Measurements from ENCODE around the gene CALML5.

The CALML5 gene

DNA sequence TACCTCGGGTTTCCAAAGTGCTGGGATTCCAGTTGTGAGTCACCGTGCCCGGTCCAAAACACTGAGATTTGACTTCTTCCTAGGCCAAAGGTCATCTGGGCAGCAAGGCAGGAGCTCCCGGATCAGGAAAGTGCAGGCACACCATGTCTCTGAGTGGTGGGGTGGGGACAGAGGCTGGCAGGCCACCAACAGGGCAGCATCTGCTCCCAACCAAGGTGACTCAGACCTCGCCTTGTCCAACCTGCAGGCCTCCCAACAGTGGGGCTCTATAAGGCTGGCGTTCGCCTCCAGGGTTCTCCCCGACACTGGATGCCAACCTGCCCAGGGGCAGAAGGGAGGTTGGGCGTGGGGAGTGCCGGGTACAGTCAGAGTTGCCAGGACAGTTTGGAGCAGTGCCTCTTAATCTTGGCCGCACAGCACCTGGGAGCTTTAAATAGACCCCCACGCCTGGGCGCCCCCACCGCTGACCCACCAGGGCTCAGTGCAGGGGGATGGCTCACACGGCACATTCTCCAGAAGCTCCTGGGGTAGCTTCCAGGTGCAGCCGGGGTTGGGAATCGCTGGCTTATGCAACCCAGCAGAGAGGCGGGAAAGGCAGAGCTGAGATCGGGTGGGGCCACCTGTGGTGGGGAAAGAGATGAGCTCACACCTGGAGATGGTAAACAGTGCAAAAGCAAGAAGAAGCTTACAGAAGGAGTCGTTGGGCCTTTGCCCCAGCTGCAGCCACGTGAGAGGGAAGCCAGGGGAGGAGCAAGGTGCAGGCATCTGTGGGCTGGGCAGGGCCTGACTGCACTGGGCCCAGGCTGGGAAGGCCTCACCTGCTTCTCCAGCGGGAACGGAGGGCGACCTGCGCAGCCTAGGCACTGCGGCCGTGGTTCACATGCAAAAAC lies 10.9 kb downstream of the CALML5 start:
- H3K4me3 ChIP-seq (ENCODE audit: insufficient read depth, low read length, poor library complexity, severe bottlenecking) = no peak overlapping the region
- H4K20me1 ChIP-seq (ENCODE audit: low read depth, low read length) = no peaks in the 10 kb centered on the region
- H3K27ac ChIP-seq (ENCODE audit: low read depth, low read length) = no peak overlapping the region
- no peak overlapping the region for H3K4me2 ChIP-seq (ENCODE audit: low read depth, low read length, poor library complexity, severe bottlenecking)
- no peak overlapping the region for H3K9ac ChIP-seq (ENCODE audit: low read length)
- H3K9me3 ChIP-seq (ENCODE audit: insufficient read depth, low read length) = no peaks in the 10 kb centered on the region
- no peaks in the 10 kb centered on the region for H3K27me3 ChIP-seq (ENCODE audit: low read length)
- TF ChIP-seq EZH2phosphoT487 (conservative IDR thresholded peaks at IDR 0.05; ENCODE audit: low read length) = no peak
- TF ChIP-seq, protein P1, sequence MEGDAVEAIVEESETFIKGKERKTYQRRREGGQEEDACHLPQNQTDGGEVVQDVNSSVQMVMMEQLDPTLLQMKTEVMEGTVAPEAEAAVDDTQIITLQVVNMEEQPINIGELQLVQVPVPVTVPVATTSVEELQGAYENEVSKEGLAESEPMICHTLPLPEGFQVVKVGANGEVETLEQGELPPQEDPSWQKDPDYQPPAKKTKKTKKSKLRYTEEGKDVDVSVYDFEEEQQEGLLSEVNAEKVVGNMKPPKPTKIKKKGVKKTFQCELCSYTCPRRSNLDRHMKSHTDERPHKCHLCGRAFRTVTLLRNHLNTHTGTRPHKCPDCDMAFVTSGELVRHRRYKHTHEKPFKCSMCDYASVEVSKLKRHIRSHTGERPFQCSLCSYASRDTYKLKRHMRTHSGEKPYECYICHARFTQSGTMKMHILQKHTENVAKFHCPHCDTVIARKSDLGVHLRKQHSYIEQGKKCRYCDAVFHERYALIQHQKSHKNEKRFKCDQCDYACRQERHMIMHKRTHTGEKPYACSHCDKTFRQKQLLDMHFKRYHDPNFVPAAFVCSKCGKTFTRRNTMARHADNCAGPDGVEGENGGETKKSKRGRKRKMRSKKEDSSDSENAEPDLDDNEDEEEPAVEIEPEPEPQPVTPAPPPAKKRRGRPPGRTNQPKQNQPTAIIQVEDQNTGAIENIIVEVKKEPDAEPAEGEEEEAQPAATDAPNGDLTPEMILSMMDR (IDR thresholded peaks at IDR 0.05; ENCODE audit: insufficient read depth, low read length, poor library complexity, severe bottlenecking) = no peak
- H3K79me2 ChIP-seq (ENCODE audit: insufficient read depth, low read length) = no peaks in the 10 kb centered on the region
- H3F3A ChIP-seq (ENCODE audit: insufficient read depth) = no peaks in the 10 kb centered on the region
- no peaks in the 10 kb centered on the region for H3K36me3 ChIP-seq (ENCODE audit: low read length)
- H3K9me2 ChIP-seq (replicated peaks; ENCODE audit: insufficient read depth, low read length) = no peaks in the 10 kb centered on the region
- no peak overlapping the region for H2AFZ ChIP-seq (ENCODE audit: low read depth, low read length, severe bottlenecking)

DNA sequence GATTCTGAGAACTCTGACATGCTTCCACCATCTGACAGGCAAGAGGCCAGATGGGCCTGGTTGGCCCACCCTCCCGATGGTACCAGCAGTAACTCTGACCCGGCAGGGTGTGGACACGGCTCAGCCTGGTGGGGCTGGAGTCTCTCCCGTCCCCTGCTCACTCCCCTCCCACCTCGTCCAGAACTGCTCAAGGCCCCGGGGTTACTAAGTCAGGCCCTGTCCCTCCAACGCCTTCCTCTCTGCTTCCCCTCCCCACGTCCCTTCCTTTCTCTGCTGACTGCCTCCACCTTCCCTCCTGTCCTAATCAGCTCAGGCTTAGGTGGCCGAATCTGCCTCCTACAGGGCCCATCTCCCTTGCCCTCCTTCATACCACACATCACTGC lies 12.5 kb downstream of the CALML5 start:
- H3K27ac ChIP-seq (ENCODE audit: low read depth, low read length) = no peak overlapping the region
- H3K9ac ChIP-seq (ENCODE audit: low read length) = no peak overlapping the region
- no peak for TF ChIP-seq EZH2phosphoT487 (conservative IDR thresholded peaks at IDR 0.05; ENCODE audit: low read length)
- TF ChIP-seq, protein P1 (IDR thresholded peaks at IDR 0.05; ENCODE audit: insufficient read depth, low read length, poor library complexity, severe bottlenecking) = no peak
- H3K4me3 ChIP-seq (ENCODE audit: insufficient read depth, low read length, poor library complexity, severe bottlenecking) = no peak overlapping the region
- H3K4me2 ChIP-seq (ENCODE audit: low read depth, low read length, poor library complexity, severe bottlenecking) = no peak overlapping the region
- H3K9me3 ChIP-seq (ENCODE audit: insufficient read depth, low read length) = no peaks in the 10 kb centered on the region
- no peaks in the 10 kb centered on the region for H3K36me3 ChIP-seq (ENCODE audit: low read length)
- no peaks in the 10 kb centered on the region for H3F3A ChIP-seq (ENCODE audit: insufficient read depth)
- no peaks in the 10 kb centered on the region for H3K9me2 ChIP-seq (replicated peaks; ENCODE audit: insufficient read depth, low read length)
- no peaks in the 10 kb centered on the region for H3K79me2 ChIP-seq (ENCODE audit: insufficient read depth, low read length)
- H4K20me1 ChIP-seq (ENCODE audit: low read depth, low read length) = no peaks in the 10 kb centered on the region
- H3K27me3 ChIP-seq (ENCODE audit: low read length) = no peaks in the 10 kb centered on the region
- no peak overlapping the region for H2AFZ ChIP-seq (ENCODE audit: low read depth, low read length, severe bottlenecking)

DNA sequence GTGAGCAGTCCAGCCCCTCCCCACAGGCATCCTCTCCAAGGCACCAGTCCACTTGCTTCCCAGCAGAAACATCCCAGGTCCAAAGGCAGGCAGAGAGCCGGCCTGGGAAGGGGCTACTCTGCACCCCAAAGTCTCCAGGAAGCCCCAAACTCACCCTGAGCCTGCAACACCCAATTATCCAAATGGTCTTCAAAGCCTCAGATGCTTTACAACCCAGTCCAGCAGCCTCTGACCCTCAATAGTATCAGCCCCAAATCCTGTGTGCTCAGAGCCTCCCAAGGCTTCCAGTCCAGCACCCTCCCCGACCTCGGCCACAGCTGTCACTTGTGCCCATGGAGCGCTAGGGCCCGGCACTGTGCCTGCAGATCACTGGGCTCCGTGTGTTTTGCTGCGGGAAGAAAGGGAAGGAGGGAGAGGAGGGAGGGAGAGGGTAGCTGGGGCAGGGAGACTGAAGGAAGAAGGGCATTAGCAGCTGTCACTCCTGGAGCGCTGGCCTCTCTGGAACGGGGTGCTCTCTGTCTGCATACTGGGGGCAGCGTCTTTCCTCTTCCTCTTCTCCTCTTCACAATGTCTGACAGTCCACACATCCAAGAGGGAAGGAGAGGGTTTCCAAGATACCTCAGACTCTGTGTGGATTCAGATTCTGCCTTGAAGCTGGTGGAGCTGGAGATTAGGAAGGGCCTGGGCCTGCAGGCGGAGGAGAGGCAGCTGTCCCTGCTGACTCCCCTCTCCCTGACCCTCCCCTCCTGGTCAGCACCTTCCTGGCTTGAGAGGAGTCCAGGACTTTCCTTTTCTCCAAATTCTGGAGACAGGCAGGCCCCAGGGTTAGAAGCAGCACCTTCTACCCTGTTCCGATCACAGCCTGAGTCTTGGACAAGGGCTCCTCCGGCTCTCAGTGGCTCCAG lies 13.2 kb downstream of the CALML5 start:
- Histone ChIP-seq H3K9me3 (ENCODE audit: insufficient read depth, low read length) (no peaks in the 10 kb centered on the region), H3K27ac (ENCODE audit: low read depth, low read length) (no peak overlapping the region), H2AFZ (ENCODE audit: low read depth, low read length, severe bottlenecking) (no peak overlapping the region), H3K9ac (ENCODE audit: low read length) (no peak overlapping the region), H4K20me1 (ENCODE audit: low read depth, low read length) (no peaks in the 10 kb centered on the region), H3K27me3 (ENCODE audit: low read length) (no peaks in the 10 kb centered on the region), H3K4me3 (ENCODE audit: insufficient read depth, low read length, poor library complexity, severe bottlenecking) (no peak overlapping the region), H3K4me2 (ENCODE audit: low read depth, low read length, poor library complexity, severe bottlenecking) (no peak overlapping the region), H3F3A (ENCODE audit: insufficient read depth) (no peaks in the 10 kb centered on the region), H3K79me2 (ENCODE audit: insufficient read depth, low read length) (no peaks in the 10 kb centered on the region), H3K9me2 (replicated peaks; ENCODE audit: insufficient read depth, low read length) (no peaks in the 10 kb centered on the region), H3K36me3 (ENCODE audit: low read length) (no peaks in the 10 kb centered on the region)
- TF ChIP-seq, protein P1 (IDR thresholded peaks at IDR 0.05; ENCODE audit: insufficient read depth, low read length, poor library complexity, severe bottlenecking) = no peak
- TF ChIP-seq EZH2phosphoT487 (conservative IDR thresholded peaks at IDR 0.05; ENCODE audit: low read length) = no peak
